Tibial nerve (tissue), 3 donors: ENCODE results near the gene NAXD.

Source experiments
- CTCF ChIP-seq, 5 experiments: fragments of 200-600 bp in 3 of 5; fragments of 450-650 bp in 2 of 5; sonication (generic) in 3 of 5; IDR thresholded peaks; one replicate each; pipeline ENCODE4 v1.5.1; 2016 to 2019; ENCODE audit warnings: antibody characterized with exemption in 5 of 5, mild to moderate bottlenecking in 3 of 5, moderate library complexity in 2 of 5
- POLR2A ChIP-seq, 2 donors: fragments of 450-650 bp; IDR thresholded peaks; one replicate each; pipeline ENCODE4 v1.6.1; 2017; ENCODE audit warnings: antibody characterized with exemption in 2 of 2, mild to moderate bottlenecking in 2 of 2, moderate library complexity in 2 of 2

DNA sequence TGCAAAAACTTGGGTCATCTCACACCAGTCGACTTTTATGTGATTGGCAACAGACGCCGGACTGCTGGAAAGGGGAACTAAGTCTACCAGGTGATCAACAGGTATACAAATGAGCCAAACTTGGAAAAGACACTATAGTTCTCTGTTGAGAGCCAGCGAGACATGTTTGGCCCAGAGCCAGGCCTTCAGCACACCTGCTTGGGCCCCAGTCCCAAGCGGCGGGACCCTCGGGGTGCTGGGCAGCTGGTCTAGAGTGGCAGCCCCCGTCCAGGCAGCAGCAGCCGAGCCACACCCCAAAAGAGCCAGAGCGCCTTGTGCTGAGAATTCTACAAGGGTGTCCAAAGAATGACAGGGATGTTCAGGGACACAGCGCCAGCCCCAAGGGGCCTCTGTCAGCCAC, 28.0 kb downstream of the NAXD start:
- no peak for TF ChIP-seq CTCF (IDR thresholded peaks at IDR 0.05)
- no peak for TF ChIP-seq POLR2A (IDR thresholded peaks at IDR 0.05)
